ENCODE data around the gene ATP2B1. TPM values are rescaled to one million over a fixed set of nuclear protein-coding genes. Genes with fewer than 3 reads are reported as not detected.

The ATP2B1 gene
- total and polyA plus RNA-seq, 7 donors = 14.3 to 54.0 (median 30.1) TPM

DNA sequence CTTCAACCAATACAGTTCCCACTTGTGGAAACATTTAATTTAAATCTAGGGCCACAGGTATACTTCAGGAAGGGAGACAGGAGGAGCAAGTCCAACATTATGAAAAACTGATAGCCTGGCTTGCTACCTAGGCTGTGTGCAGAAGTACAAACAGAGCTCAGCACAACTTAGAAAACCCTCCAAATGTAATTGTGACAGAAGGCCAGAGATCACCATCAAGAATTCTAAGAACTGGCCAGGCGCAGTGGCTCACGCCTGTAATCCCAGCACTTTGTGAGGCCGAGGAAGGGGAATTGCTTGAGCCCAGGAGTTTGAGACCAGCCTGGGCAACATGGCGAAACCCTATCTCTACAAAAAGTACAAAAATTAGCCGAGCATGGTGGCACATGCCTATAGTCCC is 14.1 kb downstream of the ATP2B1 start:
- 83 to 88% (median 87%) methylated on average over 5 of the region's 5 CpGs for WGBS, 3 donors
- Histone ChIP-seq H3K27me3 (ENCODE audit: insufficient read depth in 3 of 3, low read length in 2 of 3) (no peaks in the 10 kb centered on the region), H3K9me3 (no peaks in the 10 kb centered on the region), H3K4me3 (peak overlapping the region; percentile 41), H3K27ac (peak overlapping the region; percentile 74), H3K4me1 (peaks cover 67% of the 10 kb centered on the region), H3K36me3 (ENCODE audit: insufficient read depth in 1 of 2, low read depth in 1 of 2) (no peaks in the 10 kb centered on the region)
- no peak for TF ChIP-seq CTCF (IDR thresholded peaks at IDR 0.05)
- intact Hi-C loops (cut with DNase I) = loop anchor here in 1 of 2 donors (10.0 kb wide), 1 partner anchor 410 kb away; no protein-coding TSS in a partner anchor
- DNase-seq = no peak
- ATAC-seq = peak in 2 of 4 donors; percentile 14 to 17

- TF ChIP-seq CTCF (IDR thresholded peaks at IDR 0.05) = no peak
- no peak for ATAC-seq
- no peaks in the 10 kb centered on the region for H3K9me3 ChIP-seq
Observed at GRCh38 chr12:89693639-89694202, 14.9 kb downstream of the ATP2B1 start.

GRCh38 chr12:89692439-89692838 is 16.2 kb downstream of the ATP2B1 start:
- WGBS, 3 donors = 64 to 87% (median 71%) methylated on average over 1 of the region's 1 CpG
- TF ChIP-seq CTCF (IDR thresholded peaks at IDR 0.05) = no peak
- peaks cover 75% of the 10 kb centered on the region for H3K4me1 ChIP-seq

More at GRCh38 chr12:89693639-89694202, 14.9 kb downstream of the ATP2B1 start:
- Histone ChIP-seq H3K4me3 (no peak overlapping the region), H3K27me3 (ENCODE audit: insufficient read depth in 3 of 3, low read length in 2 of 3) (no peaks in the 10 kb centered on the region), H3K4me1 (peaks cover 64% of the 10 kb centered on the region), H3K27ac (no peak overlapping the region), H3K36me3 (ENCODE audit: insufficient read depth in 1 of 2, low read depth in 1 of 2) (no peaks in the 10 kb centered on the region)
- intact Hi-C loops (cut with DNase I) = loop anchor here in 1 of 2 donors (10.0 kb wide), 1 partner anchor 411 kb away; no protein-coding TSS in a partner anchor
- WGBS, 3 donors = 47 to 60% (median 54%) methylated on average over 3 of the region's 3 CpGs
- no peak for DNase-seq

GRCh38 chr12:89691659-89692058 is 17.0 kb downstream of the ATP2B1 start:
- DNase-seq (no peak), ATAC-seq (no peak)
- peaks cover 69% of the 10 kb centered on the region for H3K4me1 ChIP-seq
- H3K4me3 ChIP-seq = no peak overlapping the region
- H3K27me3 ChIP-seq (ENCODE audit: insufficient read depth in 3 of 3, low read length in 2 of 3) = no peaks in the 10 kb centered on the region
- intact Hi-C loops (cut with DNase I) = loop anchor here in 1 of 2 donors (10.0 kb wide), 1 partner anchor 413 kb away; no protein-coding TSS in a partner anchor
- no peaks in the 10 kb centered on the region for H3K36me3 ChIP-seq (ENCODE audit: insufficient read depth in 1 of 2, low read depth in 1 of 2)
- 72 to 88% (median 87%) methylated on average over 1 of the region's 1 CpG for WGBS, 3 donors
- no peak overlapping the region for H3K27ac ChIP-seq
- H3K9me3 ChIP-seq = no peaks in the 10 kb centered on the region
- no peak for TF ChIP-seq CTCF (IDR thresholded peaks at IDR 0.05)

More at GRCh38 chr12:89692439-89692838, 16.2 kb downstream of the ATP2B1 start:
- ATAC-seq (no peak), DNase-seq (no peak)
- Histone ChIP-seq H3K27ac (no peak overlapping the region), H3K9me3 (no peaks in the 10 kb centered on the region), H3K36me3 (ENCODE audit: insufficient read depth in 1 of 2, low read depth in 1 of 2) (no peaks in the 10 kb centered on the region), H3K27me3 (ENCODE audit: insufficient read depth in 3 of 3, low read length in 2 of 3) (no peaks in the 10 kb centered on the region), H3K4me3 (no peak overlapping the region)
- intact Hi-C loops (cut with DNase I) = loop anchor here in 1 of 2 donors (10.0 kb wide), 1 partner anchor 412 kb away; no protein-coding TSS in a partner anchor

All from psoas muscle (tissue), 8 donors.